GM19099 (cell line): ENCODE measurements around the gene SFXN4.

Experiments
- POLR2A ChIP-seq: IDR thresholded peaks from 3 replicates; pipeline ENCODE4 v1.6.1; 2011; ENCODE audit warnings: low read depth; ENCODE audit not compliant: insufficient read length; ENCODE audit errors: extremely low read depth

SFXN4 gene

GRCh38 chr10:119166118-119166500 is 595 bp upstream of the SFXN4 start:
- TF ChIP-seq POLR2A = no peak

GRCh38 chr10:119162452-119163092 is 2.9 kb downstream of the SFXN4 start:
- TF ChIP-seq POLR2A = no peak

GRCh38 chr10:119161680-119162451 is 3.6 kb downstream of the SFXN4 start:
- no peak for TF ChIP-seq POLR2A

- TF ChIP-seq POLR2A = no peak
Observed at GRCh38 chr10:119159332-119159731, 6.2 kb downstream of the SFXN4 start.

GRCh38 chr10:119153661-119154060 is 11.9 kb downstream of the SFXN4 start:
- no peak for TF ChIP-seq POLR2A

GRCh38 chr10:119153041-119153440 is 12.5 kb downstream of the SFXN4 start:
- no peak for TF ChIP-seq POLR2A

GRCh38 chr10:119149729-119150128 is 15.8 kb downstream of the SFXN4 start:
- no peak for TF ChIP-seq POLR2A

- no peak for TF ChIP-seq POLR2A
Observed at GRCh38 chr10:119149157-119149556, 16.4 kb downstream of the SFXN4 start.

- no peak for TF ChIP-seq POLR2A
Observed at GRCh38 chr10:119143657-119144056, 21.9 kb downstream of the SFXN4 start.

GRCh38 chr10:119140603-119141245 is 24.8 kb downstream of the SFXN4 start:
- no peak for TF ChIP-seq POLR2A

- no peak for TF ChIP-seq POLR2A
Observed at GRCh38 chr10:119139464-119140067, 25.9 kb downstream of the SFXN4 start.

- no peak for TF ChIP-seq POLR2A
Observed at GRCh38 chr10:119138346-119139306, 26.9 kb downstream of the SFXN4 start.

GRCh38 chr10:119136084-119136483 is 29.4 kb downstream of the SFXN4 start:
- TF ChIP-seq POLR2A = no peak

GRCh38 chr10:119135513-119135881 is 30.0 kb downstream of the SFXN4 start:
- no peak for TF ChIP-seq POLR2A
